Activated CD4-positive, CD25-positive, alpha-beta regulatory T cell (primary cell): Measurements from ENCODE around the gene TTC21B.

Experiments used
- DNase-seq, 4 experiments: peaks; one replicate each; lab custom pipeline; 2025; lab: John Stamatoyannopoulos, UW

The TTC21B gene

DNA sequence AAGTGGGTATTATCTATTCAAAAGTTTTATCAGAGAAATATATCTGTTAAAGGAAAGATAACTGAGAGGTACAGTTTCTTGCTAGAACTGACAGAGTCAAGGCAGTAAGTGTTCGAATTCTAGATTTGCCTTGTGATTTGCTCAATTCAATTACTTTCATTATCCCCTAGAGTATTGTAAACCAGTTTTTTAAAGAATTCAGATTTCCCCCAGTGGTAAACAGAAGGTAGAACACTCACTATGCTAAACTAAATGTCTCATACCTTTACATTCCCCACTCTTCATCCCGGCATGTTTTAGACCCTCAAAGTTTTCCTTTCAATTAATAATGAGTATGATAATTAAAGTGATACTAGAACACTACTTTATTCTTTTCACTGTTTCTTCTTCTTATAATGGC is 28.6 kb downstream of the TTC21B start:
- DNase-seq, result no peak

DNA sequence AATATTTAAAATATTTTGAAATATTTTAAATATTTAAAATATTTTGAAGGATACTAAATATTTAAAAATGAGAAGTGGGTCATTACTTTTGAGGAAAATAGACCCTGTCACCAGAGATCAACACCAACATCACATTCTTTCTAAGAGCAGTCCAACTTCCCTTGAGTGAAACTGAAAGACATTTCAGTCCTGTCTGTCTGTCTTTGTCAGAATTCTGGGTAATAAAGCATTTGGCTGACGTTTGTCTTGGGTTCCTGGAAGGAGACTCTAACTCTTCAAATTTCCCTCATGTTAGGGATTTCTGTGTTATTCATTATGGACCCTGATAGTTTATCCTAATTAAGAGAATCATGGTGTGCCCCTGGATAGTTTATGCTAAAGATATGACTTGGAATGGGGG is 32.8 kb downstream of the TTC21B start:
- DNase-seq, result no peak

DNA sequence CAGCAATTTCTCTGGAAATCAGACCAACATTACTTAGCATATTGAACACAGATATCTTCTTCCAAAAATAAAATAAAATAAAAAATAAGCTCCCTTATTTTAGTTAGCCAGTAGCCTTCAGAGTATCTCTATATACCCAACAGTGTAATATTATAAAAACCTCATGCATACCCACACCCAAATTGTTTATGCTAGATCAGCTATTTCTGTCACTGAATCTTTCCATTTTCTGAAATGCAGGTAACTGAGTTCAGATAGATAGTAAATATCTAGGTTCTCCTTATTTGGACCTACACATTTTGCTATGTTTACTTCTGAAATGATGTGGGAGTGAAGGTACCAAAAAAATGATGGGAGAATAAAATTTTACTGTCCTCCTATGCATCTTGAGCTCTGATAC is 39.9 kb downstream of the TTC21B start:
- no peak for DNase-seq

DNA sequence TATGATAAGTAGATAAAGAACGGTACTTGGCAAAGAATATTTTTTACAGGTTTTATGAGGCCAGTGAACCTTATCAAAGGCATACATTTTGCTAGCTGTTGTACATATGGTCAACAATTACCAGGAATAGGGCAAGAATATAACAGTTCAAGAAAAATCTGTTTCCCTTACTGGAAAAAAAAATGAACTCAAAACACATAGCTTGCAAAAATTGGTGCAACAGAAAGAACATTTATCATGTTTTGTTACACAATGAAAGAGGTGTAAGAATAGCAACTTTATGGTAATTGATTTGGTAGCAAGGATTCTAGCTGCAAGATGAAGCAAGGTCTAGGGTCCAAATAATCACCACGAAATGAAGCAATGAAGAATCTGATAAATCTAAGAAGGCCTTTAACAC is 41.6 kb downstream of the TTC21B start:
- DNase-seq, result no peak

DNA sequence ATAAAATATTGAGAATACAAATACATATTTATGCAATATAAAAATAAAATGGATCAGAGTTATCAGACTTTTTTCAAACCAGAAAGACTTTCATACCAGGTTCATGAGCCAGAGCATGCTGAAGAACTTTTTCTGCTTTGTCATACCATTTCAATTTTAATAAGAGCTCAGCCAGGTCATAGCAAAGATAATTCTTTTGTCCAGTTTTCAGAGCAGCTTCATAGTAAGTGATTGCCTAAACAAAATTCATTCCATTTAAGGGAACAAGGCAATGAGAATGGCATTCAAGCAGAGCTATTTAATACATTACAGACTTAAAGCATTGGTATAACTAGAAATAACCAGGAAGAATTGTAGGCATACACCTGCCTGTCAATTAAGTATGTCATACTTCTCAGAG is 42.3 kb downstream of the TTC21B start:
- DNase-seq, result no peak

DNA sequence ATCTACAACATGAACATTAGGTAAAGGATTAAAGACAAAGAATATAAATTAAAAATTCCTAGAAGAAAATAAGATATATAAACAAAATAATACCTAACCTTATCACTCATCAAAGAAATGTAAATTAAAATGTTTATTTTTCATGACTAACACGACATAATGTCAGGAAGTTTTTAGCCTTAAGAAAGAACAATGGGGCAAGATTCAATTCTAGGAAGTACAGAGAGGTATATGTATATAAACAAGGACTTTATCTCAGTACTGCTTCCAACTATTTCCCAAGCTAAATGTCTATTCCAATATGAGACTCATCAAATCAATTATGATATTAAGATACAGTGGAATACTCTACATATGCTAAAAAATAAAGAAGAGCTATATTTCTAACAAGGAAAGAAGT is 44.1 kb downstream of the TTC21B start:
- no peak for DNase-seq

DNA sequence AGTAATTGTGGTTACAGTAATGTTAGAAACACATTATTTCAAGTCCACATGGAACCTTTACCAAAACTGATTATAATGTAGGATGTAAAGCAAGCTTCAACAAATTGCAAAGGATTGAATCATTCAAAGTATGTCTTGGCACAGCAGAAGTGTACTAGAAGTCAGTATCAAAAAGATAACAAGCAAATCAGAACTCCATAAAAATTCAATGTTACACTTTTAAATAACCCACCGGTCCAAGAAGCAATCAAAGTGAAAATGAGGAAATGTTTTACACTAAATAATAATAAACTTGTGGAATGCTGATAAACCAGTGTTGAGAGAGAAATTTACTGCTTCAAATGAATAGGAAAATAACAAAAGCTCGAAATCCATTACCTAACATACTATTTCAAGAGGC is 47.7 kb downstream of the TTC21B start:
- no peak for DNase-seq

DNA sequence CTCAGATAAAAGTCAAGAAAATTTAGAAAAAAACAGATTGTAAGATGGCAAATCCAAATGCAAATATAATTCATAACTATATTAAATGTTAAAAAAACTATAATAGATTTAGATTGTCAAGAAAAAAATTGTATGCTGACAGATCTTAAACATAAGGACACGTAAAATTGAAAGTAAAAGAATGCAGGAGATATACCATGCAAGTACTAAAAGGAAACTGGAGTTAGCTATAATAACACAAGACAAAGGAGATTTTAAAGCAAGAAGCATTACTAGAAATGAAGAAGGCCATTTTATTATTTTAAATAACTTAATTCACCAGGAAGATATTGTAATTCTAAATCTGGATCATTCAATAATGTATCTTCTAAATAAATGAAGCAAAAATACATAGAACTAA is 48.3 kb downstream of the TTC21B start:
- no peak for DNase-seq

DNA sequence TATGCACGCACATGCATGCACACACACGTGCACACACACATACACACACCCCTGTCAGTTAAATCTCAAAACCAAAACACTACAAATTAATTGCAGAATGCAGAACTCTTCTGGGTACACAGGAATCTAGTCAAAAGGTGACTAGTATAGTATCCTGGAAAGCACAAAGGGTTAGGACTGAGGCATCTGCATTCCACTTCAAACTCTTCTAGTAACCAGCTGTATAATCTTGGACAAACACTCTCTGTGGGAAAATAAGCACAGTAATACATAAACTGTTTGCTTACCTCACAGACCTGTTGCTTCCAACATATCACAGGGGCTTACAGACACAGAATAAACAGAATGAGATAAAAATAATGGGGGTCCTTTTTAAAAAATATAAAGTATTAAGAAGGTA is 49.1 kb downstream of the TTC21B start:
- no peak for DNase-seq

DNA sequence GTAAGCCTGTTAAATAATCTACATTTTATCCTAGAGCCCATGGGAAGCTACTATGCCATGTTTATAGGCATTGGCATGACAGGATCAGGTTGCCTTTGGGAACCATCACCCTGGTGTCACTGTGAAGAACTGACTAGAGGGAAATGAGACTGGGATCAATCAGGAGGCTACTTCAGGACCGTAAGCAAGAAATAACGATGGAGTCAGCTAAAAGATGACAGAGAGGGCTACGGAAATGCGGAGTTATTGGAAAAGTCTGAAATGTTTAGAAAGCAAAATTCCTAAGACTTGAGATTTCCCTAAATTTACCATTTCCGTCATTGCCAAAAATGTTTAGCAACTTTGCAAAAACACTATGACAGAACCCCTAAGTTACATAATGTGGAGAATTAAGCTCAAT is 50.2 kb downstream of the TTC21B start:
- no peak for DNase-seq

DNA sequence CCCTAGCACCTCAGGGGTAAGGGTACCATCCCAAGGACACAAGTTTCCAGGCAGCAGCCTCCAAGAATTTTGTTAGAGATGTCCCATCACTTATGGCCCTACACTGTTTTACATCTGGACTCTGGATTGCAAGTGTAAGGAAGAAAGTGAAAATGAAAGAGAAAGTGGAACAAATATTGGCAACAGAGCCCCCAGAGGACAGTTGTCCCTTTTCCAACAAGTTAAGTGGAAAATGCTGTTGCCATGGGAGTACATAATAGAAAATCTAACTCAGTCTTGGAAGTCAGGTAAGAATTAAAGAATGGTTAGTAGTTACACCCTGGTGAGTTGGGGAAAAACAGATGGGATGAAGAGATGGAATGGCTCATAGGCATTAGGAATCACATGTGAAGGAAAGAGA is 50.6 kb downstream of the TTC21B start:
- no peak for DNase-seq

DNA sequence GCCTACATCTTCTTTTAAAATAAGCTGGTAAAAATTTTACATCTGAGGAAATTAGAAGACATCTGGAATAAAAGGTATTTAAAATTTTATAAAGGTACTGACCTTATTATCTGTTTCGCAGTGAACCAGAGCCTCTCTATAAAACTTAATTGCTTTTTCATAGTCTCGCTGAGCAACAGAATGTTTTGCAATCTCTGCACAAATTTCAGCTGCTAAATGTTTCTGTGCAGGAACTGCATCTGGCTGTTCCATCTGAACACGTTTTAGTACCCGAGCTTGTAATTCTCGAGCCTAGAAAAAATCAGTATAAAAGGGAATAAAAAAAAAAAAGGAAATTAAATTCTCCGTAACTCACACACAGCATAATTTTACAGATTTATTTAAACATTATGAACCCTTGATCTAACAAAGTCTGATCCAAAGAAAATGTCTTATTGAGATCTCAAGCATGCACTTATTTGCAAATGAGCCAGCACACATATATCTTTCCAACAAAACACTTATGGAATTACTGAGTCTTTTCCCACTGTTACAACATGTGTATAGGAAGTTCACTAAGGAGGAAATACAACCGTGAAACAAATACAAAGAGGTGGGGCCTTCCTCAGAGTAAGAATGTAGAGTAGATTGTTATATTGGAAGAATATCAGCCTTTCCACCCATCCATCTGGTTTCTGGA is 51.8 kb downstream of the TTC21B start:
- DNase-seq, result no peak

DNA sequence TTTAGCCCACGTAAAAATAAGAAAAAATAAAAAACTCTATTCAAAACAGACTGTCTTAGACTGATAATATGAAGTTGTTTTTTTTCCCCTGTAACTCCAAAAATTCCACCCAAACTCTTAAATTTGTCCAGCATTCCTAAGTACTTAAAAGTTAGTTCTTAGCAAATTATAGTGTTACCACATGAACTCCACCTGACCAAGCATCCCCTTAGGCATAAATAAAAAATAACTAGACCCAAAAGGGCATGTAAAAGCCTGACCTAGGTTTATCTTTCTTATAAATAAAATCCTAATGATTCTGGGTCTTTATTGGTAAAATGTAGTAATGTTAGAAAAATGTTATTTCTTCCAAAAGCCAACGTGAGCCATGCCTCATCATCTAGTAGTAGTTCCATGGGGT is 54.3 kb downstream of the TTC21B start:
- no peak for DNase-seq

DNA sequence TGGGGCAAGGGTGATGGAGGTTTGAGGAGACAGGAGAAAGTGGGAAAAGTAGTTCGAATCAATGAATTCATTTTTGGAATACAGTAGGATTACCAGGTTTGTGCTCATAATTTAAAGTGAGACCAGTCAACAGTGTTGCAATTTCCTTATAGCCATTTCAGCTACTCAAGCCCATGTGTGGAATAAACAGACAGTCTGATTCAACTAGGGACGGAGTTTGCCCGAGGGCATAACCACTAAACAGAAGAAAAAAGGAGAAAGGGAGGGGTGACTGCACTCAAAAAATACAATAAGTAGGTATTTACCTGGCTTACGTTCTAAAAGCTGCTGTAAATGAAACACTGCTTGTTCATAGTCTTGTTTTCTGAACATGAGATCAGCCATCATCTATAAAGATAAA is 55.2 kb downstream of the TTC21B start:
- no peak for DNase-seq

DNA sequence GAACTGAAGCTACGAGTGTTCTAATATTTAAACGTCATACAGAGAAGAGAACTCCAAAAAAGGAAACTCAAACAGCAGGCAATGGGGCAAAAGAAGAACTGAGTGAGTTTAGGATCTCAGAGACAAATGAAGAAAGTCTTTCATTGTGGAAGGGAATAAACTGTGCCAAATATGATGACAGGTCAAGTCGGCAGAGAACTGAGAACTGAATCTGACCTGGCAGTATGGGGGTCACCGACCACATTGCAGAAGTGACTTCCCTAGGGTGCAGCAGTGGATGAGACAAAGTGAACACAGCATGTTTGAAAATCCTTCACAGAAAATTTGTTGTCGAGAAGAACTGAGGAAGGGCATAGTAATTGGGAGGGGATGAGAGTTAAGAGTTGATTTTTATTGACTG is 55.9 kb downstream of the TTC21B start:
- no peak for DNase-seq

DNA sequence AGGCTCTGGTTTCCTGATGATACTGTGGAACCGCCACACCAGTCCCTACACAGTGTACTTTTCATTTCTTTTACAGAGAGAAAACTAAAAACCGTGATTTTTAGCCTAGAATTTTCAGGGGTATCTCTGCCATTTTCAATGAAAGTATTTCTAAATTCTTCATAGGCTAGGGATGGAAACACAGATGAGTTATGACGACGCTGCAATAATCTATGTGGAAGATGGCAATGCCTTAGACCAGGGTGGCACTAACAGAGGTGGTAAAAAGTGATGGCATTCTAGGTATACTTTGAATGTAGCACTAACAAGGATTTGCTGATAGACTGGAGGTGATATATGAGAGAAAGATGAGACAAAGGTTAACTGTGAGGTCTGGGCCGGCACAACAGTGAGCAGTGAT is 56.5 kb downstream of the TTC21B start:
- DNase-seq, result no peak

DNA sequence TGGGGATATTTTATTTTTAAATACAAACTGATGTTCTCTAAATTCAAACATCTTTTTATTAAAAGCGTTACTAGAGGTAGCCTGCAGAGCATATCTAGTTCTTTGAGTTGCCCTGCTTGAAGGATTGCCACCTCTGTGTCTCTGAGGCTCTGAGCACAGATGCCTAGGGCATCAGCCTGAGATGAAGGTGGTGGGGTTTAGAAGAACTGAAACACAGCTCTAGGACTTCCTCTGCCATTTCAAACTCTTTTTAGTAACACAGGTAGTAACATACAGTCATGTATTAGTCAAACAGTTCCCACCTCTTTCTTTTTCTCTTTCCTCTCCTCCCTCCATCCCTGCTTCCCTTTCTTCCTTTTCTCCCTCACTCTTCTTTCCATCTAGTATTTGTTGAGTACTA is 57.6 kb downstream of the TTC21B start:
- DNase-seq, result no peak

DNA sequence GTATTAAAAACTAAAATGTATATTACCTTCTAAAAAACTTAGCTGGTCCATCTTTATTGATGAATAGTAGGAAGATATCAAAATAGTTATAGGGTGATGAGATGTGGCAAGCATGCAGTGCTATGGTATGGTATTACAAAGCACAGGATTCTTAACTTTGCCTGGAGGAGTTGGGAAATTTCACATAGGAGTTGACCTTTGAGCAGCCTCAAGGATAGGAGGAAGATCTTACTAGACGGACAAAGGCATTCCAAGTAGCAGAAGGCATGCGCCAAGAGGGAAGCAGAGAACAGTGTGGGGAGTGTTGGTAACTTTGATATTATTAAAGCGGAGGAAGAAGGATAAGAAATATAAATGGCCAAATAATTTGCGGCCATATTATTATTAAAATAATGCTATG is 60.0 kb downstream of the TTC21B start:
- DNase-seq, result no peak

DNA sequence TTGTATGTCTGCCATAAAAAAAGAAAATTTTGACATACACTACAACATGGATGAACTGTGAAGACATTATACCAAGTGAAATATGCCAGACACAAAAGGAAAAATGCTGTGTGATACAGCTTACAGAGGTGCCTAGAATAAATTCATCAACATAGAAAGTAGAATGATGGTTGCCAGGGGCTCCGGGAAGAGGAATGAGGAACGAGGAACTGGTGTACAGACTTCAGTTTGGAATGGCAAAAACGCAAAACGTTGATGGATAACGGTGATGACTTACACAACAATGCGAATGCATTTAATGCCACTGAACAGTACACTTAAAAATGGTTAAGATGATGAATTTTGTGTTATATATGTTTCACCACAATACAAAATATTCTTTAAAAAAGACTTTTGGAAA is 61.0 kb downstream of the TTC21B start:
- DNase-seq, result no peak

DNA sequence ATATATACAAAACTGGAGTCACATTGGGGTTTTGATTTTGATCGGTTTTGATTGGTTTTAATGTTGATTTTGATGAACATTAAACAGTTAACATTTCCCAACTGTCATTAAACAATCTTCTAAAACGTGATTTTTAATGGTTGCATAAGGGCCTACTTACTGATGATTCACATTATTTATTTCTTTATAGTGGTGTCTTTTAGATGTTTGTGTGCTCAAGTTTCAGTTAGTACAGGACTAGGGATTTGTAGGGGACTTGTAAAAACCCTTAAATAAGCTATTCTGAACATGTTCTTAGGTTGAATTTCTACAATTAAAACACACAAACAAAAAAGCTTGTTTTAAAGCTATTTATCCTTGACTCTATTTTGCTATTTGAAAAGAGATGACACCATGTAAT is 61.6 kb downstream of the TTC21B start:
- DNase-seq, result no peak

DNA sequence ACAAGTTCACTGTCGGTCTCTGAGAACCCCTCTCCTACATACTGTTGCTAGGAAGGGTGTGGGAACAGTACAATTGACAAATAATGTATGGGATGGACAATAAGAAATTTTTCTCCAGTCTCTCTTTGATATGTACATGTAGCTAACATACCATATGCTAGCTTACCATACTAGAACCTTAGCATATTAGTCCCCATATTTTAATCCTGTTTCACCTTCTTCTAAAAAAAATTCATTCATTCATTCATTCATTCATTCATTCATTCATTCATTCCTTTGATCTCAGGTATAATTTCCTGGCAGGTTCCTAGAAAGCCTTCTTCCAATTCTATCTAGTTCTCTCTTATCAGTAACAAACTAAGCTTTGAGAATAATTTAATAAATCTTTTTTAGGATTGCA is 62.2 kb downstream of the TTC21B start:
- no peak for DNase-seq

DNA sequence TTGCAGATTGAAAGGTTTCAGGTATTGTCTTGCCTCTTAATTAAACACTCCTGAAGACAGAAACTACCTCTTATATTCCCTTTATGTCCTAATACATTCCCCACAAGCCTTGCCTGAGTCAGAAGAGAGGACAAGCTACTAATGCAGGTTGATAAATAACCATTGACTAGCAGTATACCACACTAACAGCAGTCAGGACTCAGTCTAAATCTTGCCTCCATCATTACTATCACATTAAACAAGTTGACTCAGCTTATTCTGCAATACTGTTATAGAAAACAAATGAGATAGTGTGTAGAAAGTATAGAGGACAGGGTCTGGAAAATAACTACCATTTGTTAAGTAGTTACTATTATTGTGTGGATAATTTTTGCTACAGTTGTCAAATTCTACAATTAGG is 63.8 kb downstream of the TTC21B start:
- no peak for DNase-seq

DNA sequence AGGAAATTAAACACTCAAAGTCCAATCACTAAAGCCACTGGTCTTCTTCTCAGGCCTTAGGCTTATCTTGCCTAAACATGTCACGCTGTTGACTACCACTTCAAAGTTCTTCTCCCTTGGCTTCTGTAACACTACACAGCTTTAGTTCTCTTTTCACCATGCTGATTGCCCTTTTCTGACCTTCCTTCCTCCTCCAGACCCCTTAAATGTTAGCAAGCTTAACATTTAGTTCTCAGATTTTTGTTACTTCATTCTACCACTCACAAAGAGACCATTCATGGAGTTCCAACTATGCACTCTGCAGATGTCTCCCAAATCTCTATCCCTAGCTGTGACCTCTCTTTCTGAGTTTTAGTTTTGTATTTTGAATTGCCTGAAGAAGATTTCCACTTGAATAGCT is 64.4 kb downstream of the TTC21B start:
- no peak for DNase-seq

DNA sequence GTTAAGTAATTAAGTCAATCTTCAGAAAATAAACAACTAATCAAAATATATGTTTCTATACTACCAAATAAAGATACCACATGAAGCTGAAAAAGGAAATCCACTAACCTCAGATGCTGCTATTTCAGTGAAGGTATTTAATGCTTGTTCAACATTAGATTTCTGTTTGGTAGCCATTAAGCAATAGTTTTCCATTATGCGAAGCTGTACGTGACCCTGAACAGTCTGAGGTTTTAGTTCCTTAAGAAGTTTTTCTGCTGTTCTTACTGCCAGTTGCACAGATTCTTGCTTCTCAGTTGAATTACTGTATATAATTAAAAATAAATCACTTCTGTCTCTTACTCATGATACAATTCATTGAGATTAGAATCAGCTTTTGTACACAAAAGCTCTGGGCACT is 65.4 kb downstream of the TTC21B start:
- DNase-seq, result no peak
